ENCODE data around the gene ST8SIA1.

GRCh38 chr12:22266101-22266500, 68.4 kb downstream of the ST8SIA1 start:
- TF ChIP-seq RAD21 (IDR thresholded peaks at IDR 0.05; ENCODE audit: low read length) (no peak), CTCF (IDR thresholded peaks at IDR 0.05) (no peak), NRF1 (IDR thresholded peaks at IDR 0.05; ENCODE audit: low read depth, low read length) (no peak), MXI1 (IDR thresholded peaks at IDR 0.05; ENCODE audit: low read depth, low read length) (no peak), ZBTB33 (IDR thresholded peaks at IDR 0.05; ENCODE audit: borderline replicate concordance, low read depth) (no peak), EZH2phosphoT487 (IDR thresholded peaks at IDR 0.05; ENCODE audit: borderline replicate concordance, low read depth) (no peak), GABPA (IDR thresholded peaks at IDR 0.05; ENCODE audit: low read depth) (no peak)
- TF ChIP-seq, protein P1, sequence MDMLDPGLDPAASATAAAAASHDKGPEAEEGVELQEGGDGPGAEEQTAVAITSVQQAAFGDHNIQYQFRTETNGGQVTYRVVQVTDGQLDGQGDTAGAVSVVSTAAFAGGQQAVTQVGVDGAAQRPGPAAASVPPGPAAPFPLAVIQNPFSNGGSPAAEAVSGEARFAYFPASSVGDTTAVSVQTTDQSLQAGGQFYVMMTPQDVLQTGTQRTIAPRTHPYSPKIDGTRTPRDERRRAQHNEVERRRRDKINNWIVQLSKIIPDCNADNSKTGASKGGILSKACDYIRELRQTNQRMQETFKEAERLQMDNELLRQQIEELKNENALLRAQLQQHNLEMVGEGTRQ (IDR thresholded peaks at IDR 0.05; ENCODE audit: borderline replicate concordance, low read depth, low read length), result no peak
